Measurements from ENCODE around the gene MATR3.
A peak's percentile ranks its signal among the peaks of the same experiment; 100 is the strongest.

The MATR3 gene

GRCh38 chr5:139312075-139312474 lies 18.5 kb downstream of the MATR3 start:
- Histone ChIP-seq H3K27ac (no peak overlapping the region), H3K4me3 (no peak overlapping the region)
- no peak for DNase-seq (ENCODE audit: low spot score)
- TF ChIP-seq, protein P1, sequence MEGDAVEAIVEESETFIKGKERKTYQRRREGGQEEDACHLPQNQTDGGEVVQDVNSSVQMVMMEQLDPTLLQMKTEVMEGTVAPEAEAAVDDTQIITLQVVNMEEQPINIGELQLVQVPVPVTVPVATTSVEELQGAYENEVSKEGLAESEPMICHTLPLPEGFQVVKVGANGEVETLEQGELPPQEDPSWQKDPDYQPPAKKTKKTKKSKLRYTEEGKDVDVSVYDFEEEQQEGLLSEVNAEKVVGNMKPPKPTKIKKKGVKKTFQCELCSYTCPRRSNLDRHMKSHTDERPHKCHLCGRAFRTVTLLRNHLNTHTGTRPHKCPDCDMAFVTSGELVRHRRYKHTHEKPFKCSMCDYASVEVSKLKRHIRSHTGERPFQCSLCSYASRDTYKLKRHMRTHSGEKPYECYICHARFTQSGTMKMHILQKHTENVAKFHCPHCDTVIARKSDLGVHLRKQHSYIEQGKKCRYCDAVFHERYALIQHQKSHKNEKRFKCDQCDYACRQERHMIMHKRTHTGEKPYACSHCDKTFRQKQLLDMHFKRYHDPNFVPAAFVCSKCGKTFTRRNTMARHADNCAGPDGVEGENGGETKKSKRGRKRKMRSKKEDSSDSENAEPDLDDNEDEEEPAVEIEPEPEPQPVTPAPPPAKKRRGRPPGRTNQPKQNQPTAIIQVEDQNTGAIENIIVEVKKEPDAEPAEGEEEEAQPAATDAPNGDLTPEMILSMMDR (IDR thresholded peaks at IDR 0.05), result no peak

DNA sequence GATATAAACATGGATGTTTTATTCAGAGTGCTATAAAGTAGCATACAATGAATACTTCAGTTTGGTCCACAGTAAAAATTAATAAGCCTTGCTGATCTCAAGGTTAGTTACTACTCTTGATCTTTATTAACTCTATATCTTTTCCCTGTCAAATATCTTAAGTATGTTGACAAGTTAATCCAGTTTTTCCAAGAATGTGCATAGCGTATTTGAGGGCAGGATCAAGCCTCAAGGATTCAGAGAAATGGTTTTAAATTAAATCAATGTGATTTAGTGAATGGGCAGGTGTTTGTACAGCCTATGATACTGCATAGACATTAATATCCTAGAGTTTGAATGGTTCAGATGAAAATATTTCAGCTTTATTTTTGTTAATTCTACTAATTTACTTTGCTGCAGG lies 20.7 kb downstream of the MATR3 start:
- Histone ChIP-seq H3K4me3 (no peak overlapping the region), H3K27ac (no peak overlapping the region)
- DNase-seq (ENCODE audit: low spot score), result no peak
- TF ChIP-seq, protein P1 (IDR thresholded peaks at IDR 0.05), result no peak

DNA sequence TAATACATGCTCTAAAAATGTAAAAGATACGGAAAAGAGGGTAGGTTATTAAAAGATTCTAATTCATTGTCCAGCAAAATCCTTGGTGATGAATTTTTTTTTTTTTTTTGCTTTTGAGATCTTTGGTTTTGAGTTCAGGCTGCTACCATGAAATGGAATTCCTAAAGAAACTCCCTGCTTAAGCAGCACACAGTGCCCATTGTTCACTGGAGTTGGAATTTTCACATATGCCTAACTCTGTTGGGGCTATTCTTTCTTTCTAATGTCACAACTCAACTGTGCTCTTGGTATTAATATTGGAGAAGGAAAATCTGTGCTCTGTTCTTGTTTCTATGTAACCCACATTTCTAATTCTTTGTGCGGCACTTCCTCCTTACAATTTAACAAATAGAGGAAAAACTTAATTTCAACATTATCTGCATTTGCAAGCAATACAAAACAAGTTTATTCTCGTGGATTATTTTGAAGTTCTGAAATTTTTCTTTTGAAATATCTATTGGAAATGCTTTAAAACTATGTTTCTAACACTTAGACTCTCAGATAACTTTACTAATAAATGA lies 21.6 kb downstream of the MATR3 start:
- Histone ChIP-seq H3K27ac (no peak overlapping the region), H3K4me3 (no peak overlapping the region)

GRCh38 chr5:139335811-139336210 lies 42.3 kb downstream of the MATR3 start:
- peak overlapping the region in 1 of 2 donors; percentile 50 for H3K27ac ChIP-seq
- no peak overlapping the region for H3K4me3 ChIP-seq
- TF ChIP-seq, protein P1 (IDR thresholded peaks at IDR 0.05), result no peak
- no peak for DNase-seq (ENCODE audit: low spot score)

More for the DNA sequence above, 21.6 kb downstream of the MATR3 start:
- no peak for DNase-seq (ENCODE audit: low spot score)
- TF ChIP-seq, protein P1 (IDR thresholded peaks at IDR 0.05), result no peak

GRCh38 chr5:139340051-139340450 lies 46.5 kb downstream of the MATR3 start:
- H3K4me3 ChIP-seq, result no peak overlapping the region
- DNase-seq (ENCODE audit: low spot score), result no peak
- no peak overlapping the region for H3K27ac ChIP-seq
- TF ChIP-seq, protein P1 (IDR thresholded peaks at IDR 0.05), result no peak

DNA sequence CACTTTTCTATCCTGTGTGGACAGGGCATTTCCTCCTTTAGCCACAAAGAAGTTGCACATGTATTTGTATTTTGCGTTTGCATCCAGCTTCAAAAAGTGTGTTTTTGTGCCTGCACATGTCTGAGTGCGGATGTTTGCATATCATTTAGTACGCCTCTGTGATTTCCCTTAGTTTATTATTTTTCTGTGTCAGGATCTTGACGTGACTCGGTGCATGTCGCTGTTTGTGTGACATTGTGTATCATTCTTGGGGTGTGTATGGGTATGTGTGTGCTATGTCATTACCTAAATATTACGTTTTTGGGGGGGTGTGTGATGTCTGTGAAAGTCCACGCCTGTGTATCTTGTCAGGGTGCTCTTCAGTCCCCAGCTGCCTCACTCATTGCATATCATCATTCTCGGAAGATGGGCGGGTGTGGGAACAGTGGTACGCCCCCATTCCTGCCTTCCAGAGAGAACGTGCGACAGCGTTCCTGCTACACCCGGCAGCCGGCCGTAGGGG lies 47.7 kb downstream of the MATR3 start:
- no peak for DNase-seq (ENCODE audit: low spot score)
- H3K4me3 ChIP-seq, result peak overlapping the region; percentile 88
- H3K27ac ChIP-seq, result peak overlapping the region; percentile 90 to 97
- TF ChIP-seq, protein P1 (IDR thresholded peaks at IDR 0.05), result no peak

GRCh38 chr5:139341689-139342422 lies 48.3 kb downstream of the MATR3 start, which contains the start of gene PAIP2:
Gene PAIP2 (plus strand): TSS chr5:139341854. CDS start chr5:139363785, 21,931 bp downstream.
- TF ChIP-seq, protein P1 (IDR thresholded peaks at IDR 0.05), result peak; percentile 41
- peak; percentile 98 for DNase-seq (ENCODE audit: low spot score)
- Histone ChIP-seq H3K27ac (peak within 1 kb of the TSS; percentile 90 to 97), H3K4me3 (peak within 1 kb of the TSS; percentile 88)

Measured in coronary artery (tissue), 2 donors.